ENCODE results near the gene THSD1.

The THSD1 gene, protein sequence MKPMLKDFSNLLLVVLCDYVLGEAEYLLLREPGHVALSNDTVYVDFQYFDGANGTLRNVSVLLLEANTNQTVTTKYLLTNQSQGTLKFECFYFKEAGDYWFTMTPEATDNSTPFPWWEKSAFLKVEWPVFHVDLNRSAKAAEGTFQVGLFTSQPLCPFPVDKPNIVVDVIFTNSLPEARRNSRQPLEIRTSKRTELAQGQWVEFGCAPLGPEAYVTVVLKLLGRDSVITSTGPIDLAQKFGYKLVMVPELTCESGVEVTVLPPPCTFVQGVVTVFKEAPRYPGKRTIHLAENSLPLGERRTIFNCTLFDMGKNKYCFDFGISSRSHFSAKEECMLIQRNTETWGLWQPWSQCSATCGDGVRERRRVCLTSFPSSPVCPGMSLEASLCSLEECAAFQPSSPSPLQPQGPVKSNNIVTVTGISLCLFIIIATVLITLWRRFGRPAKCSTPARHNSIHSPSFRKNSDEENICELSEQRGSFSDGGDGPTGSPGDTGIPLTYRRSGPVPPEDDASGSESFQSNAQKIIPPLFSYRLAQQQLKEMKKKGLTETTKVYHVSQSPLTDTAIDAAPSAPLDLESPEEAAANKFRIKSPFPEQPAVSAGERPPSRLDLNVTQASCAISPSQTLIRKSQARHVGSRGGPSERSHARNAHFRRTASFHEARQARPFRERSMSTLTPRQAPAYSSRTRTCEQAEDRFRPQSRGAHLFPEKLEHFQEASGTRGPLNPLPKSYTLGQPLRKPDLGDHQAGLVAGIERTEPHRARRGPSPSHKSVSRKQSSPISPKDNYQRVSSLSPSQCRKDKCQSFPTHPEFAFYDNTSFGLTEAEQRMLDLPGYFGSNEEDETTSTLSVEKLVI

DNA sequence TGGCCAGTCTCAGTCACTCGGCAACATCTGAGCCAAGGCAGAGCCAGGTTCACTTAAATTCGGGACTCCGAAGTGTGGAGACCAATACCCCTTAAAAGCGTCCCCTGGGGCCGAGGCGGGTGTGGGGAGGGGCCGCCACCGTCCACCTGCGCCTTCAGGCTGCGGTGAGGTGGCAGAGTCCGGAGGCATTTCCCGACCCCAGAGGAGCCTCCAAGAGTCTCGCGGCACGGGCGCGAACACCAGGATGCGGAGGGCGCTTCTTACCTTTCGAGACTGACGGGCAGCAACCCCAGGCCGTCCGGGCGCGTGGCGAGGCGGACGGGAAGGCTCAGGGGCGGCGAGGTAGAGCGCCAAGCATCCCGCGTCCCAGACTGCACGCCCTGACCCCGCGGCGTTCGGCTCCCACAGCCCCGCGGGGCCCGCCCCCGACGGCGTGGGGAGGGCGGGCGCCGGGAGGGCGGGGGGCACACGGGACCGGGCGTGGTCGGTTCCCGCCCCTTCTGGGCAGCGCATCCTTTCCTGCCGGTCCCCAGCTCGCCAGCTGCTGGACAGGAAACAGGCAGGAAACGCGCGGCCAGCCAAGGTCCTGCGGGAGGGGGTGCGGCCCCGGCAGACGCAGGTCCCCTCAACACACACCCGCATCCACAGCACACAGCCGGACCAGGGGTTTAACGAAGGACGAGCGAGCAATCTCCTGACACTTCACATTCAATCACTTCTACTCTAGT, at the start of gene THSD1:
TSS of gene THSD1 (minus strand) at position 406 of the 728 bp plus-strand sequence. CDS start 3,572 bp downstream, outside the sequence.
- TF ChIP-seq, protein P1, sequence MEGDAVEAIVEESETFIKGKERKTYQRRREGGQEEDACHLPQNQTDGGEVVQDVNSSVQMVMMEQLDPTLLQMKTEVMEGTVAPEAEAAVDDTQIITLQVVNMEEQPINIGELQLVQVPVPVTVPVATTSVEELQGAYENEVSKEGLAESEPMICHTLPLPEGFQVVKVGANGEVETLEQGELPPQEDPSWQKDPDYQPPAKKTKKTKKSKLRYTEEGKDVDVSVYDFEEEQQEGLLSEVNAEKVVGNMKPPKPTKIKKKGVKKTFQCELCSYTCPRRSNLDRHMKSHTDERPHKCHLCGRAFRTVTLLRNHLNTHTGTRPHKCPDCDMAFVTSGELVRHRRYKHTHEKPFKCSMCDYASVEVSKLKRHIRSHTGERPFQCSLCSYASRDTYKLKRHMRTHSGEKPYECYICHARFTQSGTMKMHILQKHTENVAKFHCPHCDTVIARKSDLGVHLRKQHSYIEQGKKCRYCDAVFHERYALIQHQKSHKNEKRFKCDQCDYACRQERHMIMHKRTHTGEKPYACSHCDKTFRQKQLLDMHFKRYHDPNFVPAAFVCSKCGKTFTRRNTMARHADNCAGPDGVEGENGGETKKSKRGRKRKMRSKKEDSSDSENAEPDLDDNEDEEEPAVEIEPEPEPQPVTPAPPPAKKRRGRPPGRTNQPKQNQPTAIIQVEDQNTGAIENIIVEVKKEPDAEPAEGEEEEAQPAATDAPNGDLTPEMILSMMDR (IDR thresholded peaks at IDR 0.05; ENCODE audit: control extremely low read depth, extremely low read depth, low read depth, missing control alignments) = no peak
- peak; percentile 44 for DNase-seq (ENCODE audit: extremely low spot score)
- ChIA-PET POLR2A (no interaction called here), CTCF (interaction anchor here (1.3 to 1.6 kb wide), 2 partner anchors 10 to 44 kb away, joined by 5 to 6 read pairs; no protein-coding TSS in a partner anchor)

DNA sequence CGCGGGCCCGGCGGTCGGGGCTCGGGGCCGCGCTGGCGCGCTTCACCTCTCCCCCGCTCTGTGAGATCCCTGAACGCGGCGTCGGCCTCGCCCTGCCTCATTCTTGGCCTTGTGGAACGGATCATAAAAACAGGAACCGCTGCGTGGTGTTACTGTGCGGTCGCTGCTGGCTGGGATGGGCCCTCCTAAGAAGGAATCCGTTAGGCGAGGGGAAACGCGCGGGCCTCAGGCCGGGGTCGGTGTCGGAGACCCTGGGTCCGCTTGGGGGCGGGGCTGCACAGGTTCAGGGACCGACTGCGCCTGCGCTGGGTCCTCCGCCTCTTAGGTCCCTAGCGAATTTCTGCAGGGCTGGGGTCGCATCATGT, 49.7 kb upstream of the THSD1 start:
- ChIA-PET POLR2A (no interaction called here), CTCF (interaction anchor here (1.2 to 1.6 kb wide), 2 partner anchors 12 to 442 kb away, joined by 3 read pairs; no protein-coding TSS in a partner anchor)
- TF ChIP-seq, protein P1 (IDR thresholded peaks at IDR 0.05; ENCODE audit: control extremely low read depth, extremely low read depth, low read depth, missing control alignments) = no peak
- peak; percentile 77 for DNase-seq (ENCODE audit: extremely low spot score)

DNA sequence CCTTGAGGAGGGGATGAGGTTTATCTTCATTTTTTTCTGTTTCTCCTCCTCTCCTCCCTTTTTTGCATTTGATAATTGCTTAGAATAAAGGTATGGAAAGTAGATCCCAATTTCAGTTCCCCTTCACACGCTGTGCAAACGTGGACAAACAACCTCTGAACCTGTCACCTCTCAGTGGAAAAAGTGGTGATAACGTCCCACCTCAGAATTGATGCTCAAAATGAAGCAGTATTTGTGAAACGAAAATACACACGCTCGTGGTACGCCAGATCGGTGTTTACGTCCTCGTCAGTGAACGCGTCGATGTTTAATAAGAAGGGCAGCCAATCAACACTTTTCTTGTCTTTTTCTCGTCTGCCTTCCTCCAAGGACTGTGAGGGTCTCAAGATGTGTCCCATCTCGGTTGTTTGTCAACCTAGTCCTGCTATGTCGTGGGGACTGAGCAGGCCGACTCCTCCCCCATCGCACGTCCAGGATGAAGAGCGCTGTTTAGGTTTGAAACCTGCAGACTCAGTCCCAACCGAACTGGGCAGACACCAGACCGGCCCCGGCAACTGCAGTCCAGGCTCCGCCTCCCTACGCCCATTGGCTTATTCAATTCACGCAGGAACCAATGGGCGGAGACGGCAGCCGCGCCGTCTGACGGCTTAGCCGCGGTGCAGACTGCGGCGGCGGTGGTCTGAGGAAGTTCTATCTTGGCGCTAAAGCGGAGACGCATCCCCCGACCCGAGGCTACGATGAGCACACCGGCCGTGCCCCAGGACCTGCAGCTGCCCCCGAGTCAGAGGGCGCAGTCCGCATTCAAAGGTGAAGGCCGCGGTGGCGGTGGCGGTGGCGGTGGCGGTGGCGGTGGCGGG, 49.1 kb upstream of the THSD1 start, which contains the start of gene CKAP2:
TSS of gene CKAP2 (plus strand) at position 659 of the 857 bp plus-strand sequence. CDS start at position 738, 79 bp downstream.
- ChIA-PET POLR2A (no interaction called here), CTCF (interaction anchor here (1.2 kb wide), 1 partner anchor 11 kb away, joined by 3 read pairs; no protein-coding TSS in a partner anchor)
- TF ChIP-seq, protein P1 (IDR thresholded peaks at IDR 0.05; ENCODE audit: control extremely low read depth, extremely low read depth, low read depth, missing control alignments) = no peak
- peak; percentile 93 for DNase-seq (ENCODE audit: extremely low spot score)

DNA sequence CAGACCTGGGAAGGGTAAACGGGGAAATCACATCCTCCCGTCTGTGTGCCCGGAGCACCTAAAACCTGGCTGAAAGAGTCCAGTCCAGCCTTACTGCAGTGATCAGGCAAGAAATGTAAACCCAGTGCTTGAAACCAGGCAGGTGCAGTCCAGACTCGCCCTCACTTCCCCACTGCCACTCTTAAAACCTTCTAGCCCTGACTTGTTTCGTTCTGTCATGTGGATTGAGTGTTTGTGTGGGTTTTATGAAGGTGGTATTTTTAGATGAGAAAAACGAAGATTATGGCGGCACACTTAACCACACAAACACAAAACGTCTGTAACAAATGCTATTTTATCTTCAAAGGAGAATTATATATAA, 48.5 kb upstream of the THSD1 start:
- ChIA-PET POLR2A (no interaction called here), CTCF (no interaction called here)
- peak; percentile 49 for DNase-seq (ENCODE audit: extremely low spot score)
- TF ChIP-seq, protein P1 (IDR thresholded peaks at IDR 0.05; ENCODE audit: control extremely low read depth, extremely low read depth, low read depth, missing control alignments) = no peak

DNA sequence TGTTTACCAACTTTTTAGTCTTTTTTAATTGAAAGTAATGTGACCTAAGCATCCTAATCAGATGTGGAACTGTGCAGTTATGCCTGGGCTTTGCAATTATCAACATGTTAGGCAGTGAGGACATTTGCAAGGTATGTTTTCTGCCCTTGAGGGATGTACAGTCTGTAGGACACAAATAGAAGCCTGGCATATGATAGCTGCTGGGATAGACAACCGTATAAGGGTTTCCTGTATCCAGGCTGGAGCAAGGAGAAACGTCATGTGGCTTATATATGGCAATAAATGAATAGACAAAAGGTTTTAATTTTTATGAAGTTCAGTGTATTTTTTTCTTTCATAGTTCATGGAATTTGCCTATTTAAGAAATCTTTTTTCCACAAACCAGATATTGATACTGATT, 46.5 kb upstream of the THSD1 start:
- POLR2A ChIA-PET = no interaction called here
- TF ChIP-seq, protein P1 (IDR thresholded peaks at IDR 0.05; ENCODE audit: control extremely low read depth, extremely low read depth, low read depth, missing control alignments) = no peak
- no peak for DNase-seq (ENCODE audit: extremely low spot score)
- CTCF ChIA-PET = interaction anchor here (0.8 kb wide), 1 partner anchor 11 kb away, joined by 3 read pairs; no protein-coding TSS in a partner anchor
